Neuronal stem cell (in vitro differentiated cells): ENCODE results near the gene ATG9B.
"Not testable (repeated sequence)": the region's sequence is repeated elsewhere in the genome, so short reads cannot be mapped to it uniquely, and the experiment has no call there.

Source experiments
- DNase-seq: peaks from one replicate; pipeline ENCODE4 v3.0.0-alpha.2; 2013; ENCODE audit warnings: low spot score
- H2AFZ ChIP-seq: one replicate; pipeline ENCODE4 v1.6.1; 2013; ENCODE audit warnings: mild to moderate bottlenecking, low read length, inconsistent platforms
- H2AK5ac ChIP-seq: 2 replicates; pipeline ENCODE4 v1.6.1; 2013; ENCODE audit warnings: low read depth, mild to moderate bottlenecking, inconsistent platforms, low read length, moderate library complexity, mixed read lengths
- H2BK120ac ChIP-seq: 2 replicates; pipeline ENCODE4 v1.6.1; 2013; ENCODE audit warnings: low read depth, mild to moderate bottlenecking, inconsistent platforms, low read length, moderate library complexity, mixed read lengths
- H2BK12ac ChIP-seq: one replicate; pipeline ENCODE4 v1.6.1; 2013; ENCODE audit warnings: low read length, inconsistent platforms
- H2BK15ac ChIP-seq: 2 replicates; pipeline ENCODE4 v1.6.1; 2013; ENCODE audit warnings: mild to moderate bottlenecking, low read length, inconsistent platforms, mixed read lengths
- H2BK5ac ChIP-seq: one replicate; pipeline ENCODE4 v1.6.1; 2013; ENCODE audit warnings: inconsistent platforms, mild to moderate bottlenecking, low read length, moderate library complexity
- H3K14ac ChIP-seq: one replicate; pipeline ENCODE4 v1.6.1; 2013; ENCODE audit warnings: low read length, inconsistent platforms
- H3K18ac ChIP-seq: 2 replicates; pipeline ENCODE4 v1.6.1; 2013; ENCODE audit warnings: low read length, inconsistent platforms
- H3K23ac ChIP-seq: 2 replicates; pipeline ENCODE4 v1.6.1; 2013; ENCODE audit warnings: low read depth, mild to moderate bottlenecking, mixed read lengths, low read length, inconsistent platforms; ENCODE audit not compliant: poor library complexity
- H3K27ac ChIP-seq: replicated peaks from 3 replicates; pipeline ENCODE4 v1.5.1; 2013; ENCODE audit warnings: low read length, inconsistent platforms
- H3K27me3 ChIP-seq, 3 experiments: 2 replicates each; pipeline ENCODE4 v1.6.1; 2013; ENCODE audit warnings: low read length in 3 of 3, mild to moderate bottlenecking in 2 of 3, inconsistent platforms in 1 of 3, low read depth in 1 of 3, mixed read lengths in 1 of 3, moderate library complexity in 1 of 3; ENCODE audit not compliant: control insufficient read depth in 3 of 3, insufficient read depth in 3 of 3
- H3K36me3 ChIP-seq, 2 donors: replicated peaks in 1 of 2; 2 replicates each; pipeline ENCODE4 v1.6.1; 2013; ENCODE audit warnings: low read length in 2 of 2; ENCODE audit not compliant: control insufficient read depth in 2 of 2, insufficient read depth in 2 of 2
- H3K4ac ChIP-seq: 2 replicates; pipeline ENCODE4 v1.6.1; 2013; ENCODE audit warnings: inconsistent platforms, mild to moderate bottlenecking, low read length, moderate library complexity
- H3K4me1 ChIP-seq, 2 donors: 1 replicate in 1 of 2; 2 replicates in 1 of 2; pipeline ENCODE4 v1.6.1; 2013; ENCODE audit warnings: low read length in 2 of 2, low read depth in 1 of 2; ENCODE audit not compliant: control insufficient read depth in 2 of 2, insufficient read depth in 1 of 2
- H3K4me2 ChIP-seq: one replicate; pipeline ENCODE4 v1.6.1; 2013; ENCODE audit warnings: mild to moderate bottlenecking, low read length, inconsistent platforms; ENCODE audit not compliant: insufficient read depth, poor library complexity, severe bottlenecking
- H3K4me3 ChIP-seq, 2 donors: 2 replicates each; pipeline ENCODE4 v1.5.1; 2013; ENCODE audit warnings: low read length in 2 of 2, mild to moderate bottlenecking in 2 of 2, inconsistent platforms in 1 of 2, moderate library complexity in 1 of 2
- H3K79me1 ChIP-seq: one replicate; pipeline ENCODE4 v1.6.1; 2013; ENCODE audit warnings: low read depth, mild to moderate bottlenecking, inconsistent platforms, low read length, moderate library complexity
- H3K9ac ChIP-seq: one replicate; pipeline ENCODE4 v1.6.1; 2013; ENCODE audit warnings: mild to moderate bottlenecking, low read depth, low read length, inconsistent platforms; ENCODE audit not compliant: poor library complexity
- H3K9me3 ChIP-seq, 2 donors: replicated peaks in 1 of 2; 2 replicates each; pipeline versions ENCODE3 to v1.6.1; 2013; ENCODE audit warnings: low read length in 2 of 2, mild to moderate bottlenecking in 2 of 2, inconsistent platforms in 1 of 2, low read depth in 1 of 2, mixed read lengths in 1 of 2, moderate library complexity in 1 of 2; ENCODE audit not compliant: control insufficient read depth in 2 of 2, insufficient read depth in 1 of 2
- H4K8ac ChIP-seq: one replicate; pipeline ENCODE4 v1.6.1; 2013; ENCODE audit warnings: low read depth, mild to moderate bottlenecking, inconsistent platforms, low read length, moderate library complexity
- H4K91ac ChIP-seq: one replicate; pipeline ENCODE4 v1.6.1; 2013; ENCODE audit warnings: low read length, low read depth, mild to moderate bottlenecking, inconsistent platforms; ENCODE audit not compliant: poor library complexity
- WGBS, 2 donors: extraction: QIAGEN DNeasy Blood & Tissue Kit; methylation state at CpG; one replicate each; pipeline ENCODE4 v1.1.7; 2013; ENCODE audit warnings: missing lambda C conversion rate in 2 of 2, mixed read lengths in 1 of 2; ENCODE audit not compliant: insufficient read length in 2 of 2, insufficient replicate concordance in 1 of 2; ENCODE audit errors: extremely low coverage in 2 of 2; 5-methylcytosine and 5-hydroxymethylcytosine counted together

The ATG9B gene

DNA sequence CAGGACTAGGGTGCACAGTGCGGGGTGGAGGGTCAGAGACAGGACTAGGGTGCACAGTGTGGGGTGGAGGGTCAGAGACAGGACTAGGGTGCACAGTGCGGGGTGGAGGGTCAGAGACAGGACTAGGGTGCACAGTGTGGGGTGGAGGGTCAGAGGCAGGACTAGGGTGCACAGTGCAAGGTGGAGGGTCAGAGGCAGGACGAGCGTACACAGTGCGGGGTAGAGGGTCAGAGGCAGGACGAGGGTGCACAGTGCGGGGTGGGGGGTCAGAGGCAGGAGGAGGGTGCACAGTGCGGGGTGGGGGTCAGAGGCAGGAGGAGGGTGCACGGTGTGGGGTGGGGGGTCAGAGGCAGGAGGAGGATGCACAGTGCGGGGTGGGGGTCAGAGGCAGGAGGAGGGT is 19.2 kb upstream of the ATG9B start:
- H3K14ac ChIP-seq, H3K23ac ChIP-seq, H3K27ac ChIP-seq, H2BK15ac ChIP-seq, H3K27me3 ChIP-seq, H3K36me3 ChIP-seq, DNase-seq, H3K4ac ChIP-seq, H2BK12ac ChIP-seq, H3K79me1 ChIP-seq, H3K4me3 ChIP-seq, H3K4me2 ChIP-seq, H2AFZ ChIP-seq, H2BK120ac ChIP-seq, H2BK5ac ChIP-seq, H2AK5ac ChIP-seq, H3K9me3 ChIP-seq, H3K4me1 ChIP-seq, H3K18ac ChIP-seq, H4K8ac ChIP-seq, H4K91ac ChIP-seq: not testable (repeated sequence)
- WGBS, 2 donors, result no CpG with 5 or more reads among the region's 10 CpGs
- H3K9ac ChIP-seq, result peak overlapping the region; percentile 12

DNA sequence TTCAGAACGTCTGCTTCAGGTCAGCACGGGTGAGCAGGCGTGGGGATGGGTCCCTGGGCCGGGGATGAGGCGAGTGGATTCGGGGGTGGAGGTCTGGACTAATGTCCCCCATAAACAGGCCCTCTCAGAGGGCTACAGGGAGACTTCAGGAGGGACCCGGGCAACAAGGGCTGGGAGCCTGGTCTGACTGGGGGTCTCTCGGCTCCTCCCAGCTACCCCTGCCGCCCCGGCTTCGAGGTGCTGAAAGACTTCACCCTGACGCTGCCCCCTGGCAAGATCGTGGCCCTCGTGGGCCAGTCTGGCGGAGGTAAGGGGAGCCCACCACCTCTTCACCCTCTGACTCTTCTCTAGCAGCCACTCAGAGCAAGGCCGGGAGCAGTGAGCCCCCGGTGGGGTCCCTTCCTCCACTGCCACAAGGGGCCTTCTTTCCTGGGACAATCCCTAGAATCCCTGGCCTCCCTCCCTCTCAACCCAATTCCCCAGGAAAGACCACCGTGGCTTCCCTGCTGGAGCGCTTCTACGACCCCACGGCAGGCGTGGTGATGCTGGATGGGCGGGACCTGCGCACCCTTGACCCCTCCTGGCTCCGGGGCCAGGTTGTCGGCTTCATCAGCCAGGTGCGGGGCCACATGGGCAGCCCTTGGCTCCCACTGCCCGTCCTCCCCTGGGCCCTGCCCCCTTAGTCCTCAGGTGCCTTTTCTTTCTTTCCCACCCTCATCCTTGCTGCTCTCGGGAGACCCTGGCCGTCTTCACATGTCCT is 16.5 kb upstream of the ATG9B start:
- H2BK15ac ChIP-seq, result no peak overlapping the region
- DNase-seq, result no peak
- no peak overlapping the region for H2AFZ ChIP-seq
- H3K4me1 ChIP-seq, result peaks cover 0 to 9% of the 10 kb centered on the region in 2 donors
- H2BK5ac ChIP-seq, result peak overlapping the region; percentile 0
- H3K27me3 ChIP-seq, result no peaks in the 10 kb centered on the region
- peak overlapping the region; percentile 73 for H3K23ac ChIP-seq
- H3K27ac ChIP-seq, result no peak overlapping the region
- no peak overlapping the region for H3K4ac ChIP-seq
- H3K79me1 ChIP-seq, result no peaks in the 10 kb centered on the region
- peak overlapping the region; percentile 60 for H3K9ac ChIP-seq
- no peak overlapping the region for H3K4me2 ChIP-seq
- peaks cover 6 to 19% of the 10 kb centered on the region in 2 donors for H3K36me3 ChIP-seq
- peak overlapping the region; percentile 17 for H3K18ac ChIP-seq
- H2AK5ac ChIP-seq, result peak overlapping the region; percentile 56
- H3K4me3 ChIP-seq, result no peak overlapping the region
- no peak overlapping the region for H4K91ac ChIP-seq
- no peak overlapping the region for H4K8ac ChIP-seq
- H2BK12ac ChIP-seq, result peak overlapping the region; percentile 58
- WGBS, 2 donors, result no CpG with 5 or more reads among the region's 30 CpGs
- H3K9me3 ChIP-seq, result no peaks in the 10 kb centered on the region
- no peak overlapping the region for H2BK120ac ChIP-seq
- peak overlapping the region; percentile 56 for H3K14ac ChIP-seq

DNA sequence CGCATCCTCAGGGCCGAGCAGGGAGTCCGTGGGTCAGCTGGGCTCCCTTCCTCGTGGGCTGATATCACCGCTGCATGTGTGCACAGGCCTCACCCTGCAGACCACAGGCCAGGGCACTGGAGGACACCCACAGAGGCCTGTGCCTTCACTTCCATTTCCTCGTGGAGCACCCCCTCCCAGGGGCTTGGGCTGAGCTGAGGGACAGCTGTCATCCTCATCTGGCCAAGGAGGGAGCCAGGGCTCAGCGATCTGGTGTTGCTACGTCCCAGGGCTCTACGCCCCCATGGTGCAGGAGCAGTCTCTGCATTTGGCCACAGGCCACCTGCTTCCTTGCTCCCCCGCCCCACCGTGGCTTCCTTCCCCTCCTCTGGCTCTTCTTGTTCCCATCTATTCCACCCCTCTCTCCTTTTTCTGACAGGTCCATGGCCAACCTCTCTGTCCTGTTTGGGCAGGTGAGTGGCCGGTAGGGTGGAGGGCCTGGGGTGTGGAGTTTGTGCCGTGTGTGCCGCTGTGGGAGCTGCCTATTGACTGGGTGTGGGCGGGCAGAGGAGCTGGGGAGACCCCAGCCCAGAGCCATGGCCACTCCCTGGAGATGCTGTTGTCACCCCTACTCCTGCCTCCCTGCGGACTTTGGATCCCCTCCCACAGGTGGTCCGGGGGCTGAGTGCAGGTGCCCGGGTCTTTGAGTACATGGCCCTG is 15.7 kb upstream of the ATG9B start:
- Histone ChIP-seq H3K23ac (peak overlapping the region; percentile 73), H2BK12ac (peak overlapping the region; percentile 10), H2AFZ (no peak overlapping the region), H4K8ac (no peak overlapping the region), H3K36me3 (peaks cover 11 to 23% of the 10 kb centered on the region in 2 donors), H2BK120ac (no peak overlapping the region), H3K4me1 (peaks cover 0 to 9% of the 10 kb centered on the region in 2 donors), H3K4me3 (no peak overlapping the region), H2AK5ac (no peak overlapping the region), H2BK5ac (no peak overlapping the region), H3K9ac (peak overlapping the region; percentile 21), H3K18ac (no peak overlapping the region), H3K27ac (no peak overlapping the region), H3K14ac (no peak overlapping the region), H2BK15ac (no peak overlapping the region), H3K27me3 (no peaks in the 10 kb centered on the region), H3K4ac (no peak overlapping the region), H4K91ac (no peak overlapping the region), H3K4me2 (no peak overlapping the region), H3K79me1 (no peaks in the 10 kb centered on the region), H3K9me3 (no peaks in the 10 kb centered on the region)
- WGBS, 2 donors, result no CpG with 5 or more reads among the region's 18 CpGs
- no peak for DNase-seq
